ENCODE measurements around the gene LSM4.

Gene LSM4

GRCh38 chr19:18353378-18354005 lies 30.6 kb upstream of the LSM4 start:
- H3K4me1 ChIP-seq (ENCODE audit: insufficient read depth, low read length, poor library complexity, severe bottlenecking) = no peaks in the 10 kb centered on the region
- no peaks in the 10 kb centered on the region for H4K20me1 ChIP-seq (ENCODE audit: insufficient read depth, low read length, poor library complexity, severe bottlenecking)
- H3K9me3 ChIP-seq (ENCODE audit: insufficient read depth, low read depth, low read length) = no peaks in the 10 kb centered on the region
- no peaks in the 10 kb centered on the region for H3K27me3 ChIP-seq (ENCODE audit: insufficient read depth, low read length, poor library complexity, severe bottlenecking)
- H3K4me2 ChIP-seq (ENCODE audit: low read depth, low read length, poor library complexity, severe bottlenecking) = no peak overlapping the region
- H3K36me3 ChIP-seq (ENCODE audit: insufficient read depth, low read length) = peaks cover 27% of the 10 kb centered on the region; the same call in 1 of the 2 replicates
- no peak for TF ChIP-seq CTCF (conservative IDR thresholded peaks at IDR 0.05; ENCODE audit: low read length)
- no peak for TF ChIP-seq EZH2phosphoT487 (IDR thresholded peaks at IDR 0.05; ENCODE audit: borderline replicate concordance)
- H3K9me2 ChIP-seq (replicated peaks; ENCODE audit: low read depth, low read length) = no peaks in the 10 kb centered on the region
- H2AFZ ChIP-seq (ENCODE audit: low read length) = no peak overlapping the region
- no peak overlapping the region for H3K9ac ChIP-seq (ENCODE audit: low read depth, low read length, poor library complexity, severe bottlenecking)
- no peaks in the 10 kb centered on the region; the same call in 1 of the 2 replicates for H3K79me2 ChIP-seq (ENCODE audit: insufficient read depth, low read length)
- no peak overlapping the region for H3K4me3 ChIP-seq (ENCODE audit: low read length, poor library complexity, severe bottlenecking)
- no peaks in the 10 kb centered on the region for H3F3A ChIP-seq (ENCODE audit: low read depth)

DNA sequence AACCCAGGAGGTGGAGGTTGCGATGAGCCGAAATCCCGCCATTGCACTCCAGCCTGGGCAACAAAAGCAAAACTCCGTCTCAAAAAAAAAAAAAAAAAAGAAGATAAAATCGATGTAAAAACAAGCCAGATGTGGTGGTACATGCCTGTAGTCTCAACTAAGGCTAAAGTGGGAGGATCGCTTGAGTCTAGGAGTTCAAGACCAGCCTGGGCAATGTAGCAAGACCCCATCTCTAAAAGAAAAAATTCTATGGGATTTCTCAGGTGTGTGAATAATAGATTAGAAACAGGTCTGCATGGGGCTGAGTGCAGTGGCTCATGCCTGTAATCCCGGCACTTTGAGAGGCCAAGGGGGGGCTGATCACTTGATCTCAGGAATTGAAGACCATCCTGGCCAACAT lies 28.7 kb upstream of the LSM4 start:
- Histone ChIP-seq H3K4me1 (ENCODE audit: insufficient read depth, low read length, poor library complexity, severe bottlenecking) (no peaks in the 10 kb centered on the region), H3K9me3 (ENCODE audit: insufficient read depth, low read depth, low read length) (no peaks in the 10 kb centered on the region), H3K4me2 (ENCODE audit: low read depth, low read length, poor library complexity, severe bottlenecking) (no peak overlapping the region), H3K9ac (ENCODE audit: low read depth, low read length, poor library complexity, severe bottlenecking) (no peak overlapping the region), H3K9me2 (replicated peaks; ENCODE audit: low read depth, low read length) (no peaks in the 10 kb centered on the region), H3K27me3 (ENCODE audit: insufficient read depth, low read length, poor library complexity, severe bottlenecking) (no peaks in the 10 kb centered on the region), H3K4me3 (ENCODE audit: low read length, poor library complexity, severe bottlenecking) (no peak overlapping the region), H3K36me3 (ENCODE audit: insufficient read depth, low read length) (peaks cover 8% of the 10 kb centered on the region; the same call in 1 of the 2 replicates), H3K79me2 (ENCODE audit: insufficient read depth, low read length) (no peaks in the 10 kb centered on the region; the same call in 1 of the 2 replicates), H4K20me1 (ENCODE audit: insufficient read depth, low read length, poor library complexity, severe bottlenecking) (no peaks in the 10 kb centered on the region), H3F3A (ENCODE audit: low read depth) (no peaks in the 10 kb centered on the region), H2AFZ (ENCODE audit: low read length) (no peak overlapping the region)
- no peak for TF ChIP-seq EZH2phosphoT487 (IDR thresholded peaks at IDR 0.05; ENCODE audit: borderline replicate concordance)
- no peak for TF ChIP-seq CTCF (conservative IDR thresholded peaks at IDR 0.05; ENCODE audit: low read length)

- H3F3A ChIP-seq (ENCODE audit: low read depth) = no peaks in the 10 kb centered on the region
- no peaks in the 10 kb centered on the region for H3K9me2 ChIP-seq (replicated peaks; ENCODE audit: low read depth, low read length)
- TF ChIP-seq EZH2phosphoT487 (IDR thresholded peaks at IDR 0.05; ENCODE audit: borderline replicate concordance) (no peak), CTCF (conservative IDR thresholded peaks at IDR 0.05; ENCODE audit: low read length) (no peak)
- no peaks in the 10 kb centered on the region for H3K4me1 ChIP-seq (ENCODE audit: insufficient read depth, low read length, poor library complexity, severe bottlenecking)
- no peak overlapping the region for H3K4me2 ChIP-seq (ENCODE audit: low read depth, low read length, poor library complexity, severe bottlenecking)
- no peak overlapping the region for H3K9ac ChIP-seq (ENCODE audit: low read depth, low read length, poor library complexity, severe bottlenecking)
- H3K4me3 ChIP-seq (ENCODE audit: low read length, poor library complexity, severe bottlenecking) = no peak overlapping the region
- no peaks in the 10 kb centered on the region for H3K9me3 ChIP-seq (ENCODE audit: insufficient read depth, low read depth, low read length)
- peaks cover under 1% of the 10 kb centered on the region; the same call in 1 of the 2 replicates for H3K36me3 ChIP-seq (ENCODE audit: insufficient read depth, low read length)
- no peaks in the 10 kb centered on the region; the same call in 1 of the 2 replicates for H3K79me2 ChIP-seq (ENCODE audit: insufficient read depth, low read length)
- no peak overlapping the region for H2AFZ ChIP-seq (ENCODE audit: low read length)
- no peaks in the 10 kb centered on the region for H4K20me1 ChIP-seq (ENCODE audit: insufficient read depth, low read length, poor library complexity, severe bottlenecking)
- no peaks in the 10 kb centered on the region for H3K27me3 ChIP-seq (ENCODE audit: insufficient read depth, low read length, poor library complexity, severe bottlenecking)
These were observed 27.6 kb upstream of the LSM4 start for GRCh38 chr19:18350490-18350889.

All from Loucy (cell line).